HG03045 (cell line): ENCODE measurements around the gene YOD1.

Experiments
- ATAC-seq: cut with Tn5 transposase; IDR thresholded peaks from one replicate; pipeline ENCODE4 v1.9.1; 2021; ENCODE audit warnings: mild to moderate bottlenecking, moderate library complexity; ENCODE audit not compliant: unreplicated experiment

The YOD1 gene

DNA sequence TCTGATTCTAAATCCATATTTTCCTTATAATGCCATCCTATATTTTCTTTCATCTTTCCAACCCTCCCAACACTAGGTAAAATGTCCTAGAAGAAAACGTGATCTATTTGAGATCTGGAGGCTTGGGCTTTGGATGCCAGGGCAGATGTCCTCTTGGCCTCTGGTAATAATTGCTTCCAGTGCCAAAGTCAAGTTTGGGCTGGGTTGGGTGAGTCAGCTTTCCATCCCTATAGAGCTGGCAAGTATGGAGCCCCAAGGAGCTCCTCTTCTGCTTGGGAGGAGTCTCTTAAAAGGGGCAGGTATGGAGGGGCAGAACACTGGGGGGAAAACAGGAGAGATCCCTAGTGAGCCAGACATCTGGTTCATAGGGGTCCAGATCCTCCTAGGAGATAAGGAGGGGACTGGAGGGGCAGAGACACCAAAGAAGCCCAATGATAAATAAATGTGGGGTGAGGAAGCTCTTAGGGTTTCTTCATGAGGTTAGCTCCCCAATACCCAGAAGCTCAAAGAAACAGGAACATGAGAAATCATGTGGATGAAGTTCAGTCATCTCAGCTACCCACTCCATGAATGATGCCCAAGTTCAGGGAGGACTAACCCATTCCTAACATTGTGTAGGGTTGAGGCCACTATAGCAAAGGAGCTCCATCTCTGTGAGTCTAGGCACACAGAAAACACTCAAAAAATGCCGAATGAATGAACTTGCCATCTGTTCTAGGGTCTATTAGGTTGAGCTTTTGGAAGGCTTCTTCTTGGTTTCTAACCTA lies 21.9 kb downstream of the YOD1 start:
- ATAC-seq = no peak

DNA sequence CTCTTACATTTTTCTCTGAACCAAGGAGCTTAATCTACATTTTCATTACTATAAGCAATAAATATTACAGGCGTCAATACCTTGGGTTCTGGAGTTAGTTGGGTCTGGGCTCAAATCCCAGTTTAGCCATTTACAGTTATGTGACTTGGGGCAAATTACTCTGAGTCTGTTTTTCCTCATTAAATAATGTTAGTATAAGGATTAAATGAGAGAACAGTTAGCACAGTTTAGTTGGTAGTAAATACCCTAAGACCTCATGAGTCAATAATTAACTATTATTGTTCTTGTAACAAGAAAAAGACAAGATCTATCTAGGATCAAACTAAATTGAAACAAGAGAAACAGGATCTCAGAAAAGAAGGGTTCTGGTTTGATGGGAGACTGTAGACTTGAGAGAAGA lies 23.1 kb downstream of the YOD1 start:
- ATAC-seq = no peak

GRCh38 chr1:207027206-207027777 lies 23.7 kb downstream of the YOD1 start:
- ATAC-seq = no peak

DNA sequence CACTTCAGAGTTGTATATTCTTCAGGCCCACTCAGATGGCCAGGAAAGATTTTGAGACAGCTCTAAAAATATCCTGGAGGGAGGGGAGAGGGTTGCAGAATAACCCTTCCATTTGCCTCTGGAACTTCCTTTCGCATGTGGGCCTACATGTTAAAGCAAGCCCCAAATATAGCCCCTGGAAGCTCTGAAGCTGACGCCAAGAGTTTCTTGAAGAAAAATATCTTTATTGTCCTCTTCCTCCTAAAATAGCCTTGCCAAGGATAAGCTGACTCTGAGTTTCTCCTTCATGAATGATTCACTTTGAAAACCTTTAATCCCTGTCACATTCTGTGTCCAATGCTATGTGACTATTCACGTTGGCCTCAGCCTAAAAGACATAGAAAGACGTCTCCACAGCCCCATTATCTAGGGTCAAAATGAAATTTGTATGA lies 24.9 kb downstream of the YOD1 start:
- ATAC-seq = no peak

DNA sequence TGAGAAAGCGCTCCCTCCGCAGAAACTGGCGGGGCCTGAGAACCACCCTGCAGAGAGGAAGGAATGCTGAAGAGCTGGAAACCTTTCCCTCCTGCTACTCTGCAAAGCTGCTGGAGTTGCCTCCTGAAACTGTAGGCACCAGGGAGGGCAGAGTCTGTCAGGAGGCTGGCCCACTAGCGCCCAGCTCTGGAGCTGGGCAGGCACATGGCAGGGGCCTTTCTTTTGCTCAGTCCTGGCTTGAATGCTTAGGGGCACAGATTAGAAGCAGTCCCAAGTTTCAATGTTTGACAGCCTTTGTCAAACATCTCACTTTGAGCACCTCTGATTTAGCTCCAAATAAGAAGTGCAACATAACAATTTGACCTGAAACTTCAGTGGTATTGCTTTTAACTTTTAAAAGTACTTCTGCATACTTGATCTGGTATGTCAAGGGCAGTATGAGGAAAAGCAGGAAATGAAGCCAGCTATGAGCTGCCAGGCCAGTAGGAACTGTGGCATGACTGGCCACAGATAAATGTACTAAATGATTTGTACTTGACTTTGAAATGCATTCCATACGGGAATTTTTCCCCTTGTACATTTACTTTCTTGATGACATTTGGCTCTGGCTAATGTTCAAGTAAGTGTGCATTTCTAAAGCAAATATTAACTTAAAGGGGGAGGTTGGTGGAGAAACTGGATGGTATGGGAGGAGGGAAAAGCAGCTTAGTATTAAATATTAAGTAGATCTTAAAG lies 25.7 kb downstream of the YOD1 start:
- ATAC-seq = no peak

DNA sequence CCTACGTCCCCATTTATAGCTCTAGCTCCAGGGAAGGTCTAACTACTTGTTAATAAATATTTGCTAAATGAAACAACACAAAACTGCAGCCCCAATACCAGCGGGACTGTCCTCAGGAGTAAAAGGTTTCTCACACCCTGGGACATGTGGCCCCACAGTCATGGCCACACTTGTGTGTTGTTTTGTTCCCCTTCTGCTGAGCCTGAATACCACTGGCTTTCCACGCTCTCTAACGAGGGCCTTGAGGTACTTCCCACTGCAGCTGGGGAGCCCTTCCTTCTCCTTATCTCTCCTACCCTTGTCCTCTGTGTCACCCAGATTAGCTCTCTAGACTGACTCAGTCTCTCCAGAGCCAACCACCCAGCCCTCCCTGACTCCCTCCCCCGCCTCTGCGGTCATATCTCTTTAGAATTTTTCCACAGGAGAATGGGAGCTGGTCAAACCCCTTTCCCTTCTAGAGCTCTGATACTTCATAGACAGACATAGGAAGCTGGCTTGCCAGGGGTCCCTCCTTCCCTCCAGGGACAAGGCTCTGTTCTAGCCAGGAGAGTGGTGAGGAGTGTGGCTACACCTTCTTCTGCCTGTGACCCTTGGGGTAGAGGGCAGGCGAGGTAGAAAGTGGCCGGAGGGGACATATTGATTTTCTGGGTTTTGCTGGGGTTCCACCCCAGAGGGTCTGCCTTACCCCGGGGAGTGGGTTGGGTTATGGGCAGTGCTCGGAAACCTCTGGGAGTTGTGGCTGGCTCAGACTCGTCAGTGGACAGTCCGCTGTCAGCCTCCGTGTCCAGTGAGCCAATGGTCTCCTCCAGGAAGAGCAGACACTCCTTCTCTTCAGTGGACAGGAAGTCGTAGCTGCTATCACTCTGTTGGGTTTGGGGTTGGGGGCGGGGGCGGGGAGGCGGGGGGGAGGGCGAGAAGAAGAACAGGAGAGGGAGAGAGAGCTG lies 26.5 kb downstream of the YOD1 start:
- ATAC-seq = no peak

DNA sequence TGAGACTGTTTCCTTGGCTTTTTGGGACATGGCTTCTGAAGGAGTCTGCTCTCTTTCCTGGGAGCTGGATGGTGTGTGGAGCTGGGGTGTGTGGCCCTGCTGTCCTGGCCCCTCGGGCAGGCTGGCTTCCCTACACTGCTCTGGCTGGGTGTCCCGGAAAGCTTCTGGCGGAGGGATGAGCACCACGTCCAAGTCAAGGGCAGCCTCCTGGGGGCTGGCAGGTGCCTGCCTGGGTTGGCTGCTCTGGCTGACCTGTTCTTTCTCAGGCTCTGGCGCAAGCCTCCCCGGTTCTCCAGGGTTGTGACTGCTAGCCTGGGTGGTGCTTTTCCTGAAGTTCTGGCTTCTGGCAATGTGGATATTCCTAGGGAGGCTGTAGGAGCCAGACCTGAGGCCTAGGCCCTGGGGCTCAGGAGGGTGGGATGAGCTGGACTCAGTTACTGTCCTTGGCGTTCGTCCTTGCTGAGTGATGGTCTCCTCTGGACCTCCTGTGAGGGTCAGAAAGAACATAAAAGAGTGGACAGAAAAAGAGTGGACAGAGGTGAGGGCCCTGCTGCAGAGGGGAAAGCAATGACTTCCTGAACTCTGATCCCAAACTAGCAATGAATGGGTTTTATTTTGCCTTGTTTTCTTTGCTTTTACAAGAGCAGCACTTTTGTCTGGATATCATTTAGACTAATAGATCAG lies 27.9 kb downstream of the YOD1 start:
- ATAC-seq = no peak

DNA sequence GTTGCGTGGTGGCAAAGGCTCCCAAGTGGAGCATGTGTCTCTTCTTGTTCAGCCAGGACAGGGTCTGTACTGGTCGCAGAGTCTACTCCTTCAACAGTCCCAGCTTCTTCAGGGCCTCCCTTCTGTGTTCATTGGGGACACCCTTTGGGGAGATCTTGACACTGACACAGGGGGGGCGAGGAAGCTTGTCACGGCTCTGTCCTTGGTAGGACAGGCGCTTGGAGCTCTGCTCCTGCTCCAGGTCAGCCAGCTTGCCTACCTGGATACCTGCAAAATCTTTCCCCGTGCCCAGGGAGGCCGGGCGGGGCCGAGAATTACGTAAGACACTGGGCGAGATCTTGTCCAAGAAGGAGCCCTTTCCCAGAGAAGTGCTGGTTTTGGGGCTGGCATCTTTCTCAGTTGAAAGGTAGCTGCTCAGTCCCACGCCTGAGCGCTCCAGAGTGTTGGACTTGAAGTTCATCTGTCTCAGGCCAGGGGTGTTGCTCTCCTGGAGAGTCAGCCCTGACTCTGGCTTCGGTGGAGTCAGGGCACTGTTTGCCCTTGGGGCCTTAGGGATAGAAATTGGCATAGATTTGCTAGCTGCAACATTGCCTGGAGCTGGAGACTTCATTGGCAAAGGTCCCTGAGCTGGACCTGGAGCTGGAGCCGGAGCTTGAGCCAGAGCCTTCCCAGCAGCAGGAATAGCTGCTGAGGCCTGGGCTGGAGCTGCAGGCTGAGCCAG lies 29.0 kb downstream of the YOD1 start:
- no peak for ATAC-seq

DNA sequence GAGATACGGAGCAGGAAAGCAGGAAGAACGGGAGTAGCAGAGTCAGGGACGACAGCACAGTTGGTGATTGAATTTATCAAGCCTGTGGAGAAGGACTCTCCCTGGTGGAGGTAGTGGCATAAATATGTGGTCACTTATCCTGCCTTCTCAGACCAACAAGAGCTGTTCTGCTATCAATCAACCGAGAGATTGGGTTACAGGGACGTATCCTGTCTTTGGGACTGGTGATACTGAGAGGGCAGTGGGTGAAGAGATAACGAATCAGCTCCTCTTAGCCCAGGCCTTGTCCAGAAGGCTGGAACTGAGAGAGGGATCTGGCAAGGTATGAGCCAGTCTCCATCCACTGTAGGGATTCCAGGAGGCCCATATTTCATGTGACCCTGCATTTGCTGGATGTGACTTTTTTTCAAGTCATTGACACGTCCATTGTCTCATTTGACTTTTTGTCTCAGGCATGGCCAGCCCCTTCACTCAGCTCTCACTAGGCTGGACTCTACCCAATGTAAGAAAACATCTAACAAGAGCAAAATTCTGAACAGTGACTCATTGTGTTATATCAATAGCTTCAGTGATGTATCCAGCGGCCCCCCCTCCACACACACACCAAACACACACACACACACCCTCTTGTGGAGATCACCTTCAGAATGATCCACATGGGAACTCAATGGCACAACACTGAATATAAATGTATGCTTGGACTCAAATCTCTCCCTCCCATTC lies 29.7 kb downstream of the YOD1 start:
- no peak for ATAC-seq

DNA sequence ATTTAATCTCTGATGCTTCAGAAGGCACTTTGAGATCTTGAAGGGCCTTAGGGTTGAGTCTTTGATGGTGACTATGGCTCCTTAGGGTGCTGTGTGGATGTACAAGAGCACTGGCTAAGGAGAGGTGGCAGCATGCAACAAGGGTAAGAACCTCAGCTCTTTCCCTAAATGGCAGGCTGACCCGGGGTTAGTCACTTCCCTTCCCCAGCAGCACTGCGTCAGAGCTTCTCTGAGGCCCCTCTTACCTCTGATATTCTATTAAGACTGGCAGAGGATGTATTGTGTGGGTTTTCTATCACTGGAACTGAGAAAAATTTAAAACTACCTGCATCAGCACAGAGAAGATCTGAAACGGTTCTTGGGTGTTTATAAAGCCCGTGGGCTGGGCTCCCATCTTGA lies 30.3 kb downstream of the YOD1 start:
- no peak for ATAC-seq

DNA sequence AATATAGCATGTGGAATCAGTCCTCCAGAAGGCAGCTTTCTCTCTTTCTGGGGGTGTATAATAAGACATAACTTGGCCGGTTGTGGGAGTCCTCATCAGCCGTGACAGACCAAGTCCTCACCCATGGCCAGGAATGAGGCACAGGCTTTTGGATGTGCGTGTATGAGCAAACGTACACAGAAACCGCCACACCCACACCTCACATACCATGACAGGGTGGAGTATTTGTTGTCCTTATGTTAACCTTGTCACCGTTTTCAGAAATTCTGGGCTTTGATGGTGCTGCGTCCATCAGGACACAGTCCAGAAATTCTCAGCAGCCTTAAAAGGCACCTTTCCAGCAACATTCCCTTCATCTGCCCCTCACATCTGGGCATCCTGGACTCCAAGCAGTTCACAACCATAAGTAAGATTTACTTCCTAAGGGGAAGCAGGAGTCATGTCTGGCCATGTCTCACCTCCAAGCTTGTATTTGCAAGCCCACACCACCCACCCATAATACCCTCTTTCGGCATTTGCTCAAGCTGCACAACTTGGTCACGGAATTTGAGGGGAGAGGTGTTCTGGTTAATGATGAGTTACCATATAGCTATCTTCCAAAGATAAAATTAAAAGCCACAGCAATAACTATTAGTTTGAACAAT lies 30.8 kb downstream of the YOD1 start:
- no peak for ATAC-seq

DNA sequence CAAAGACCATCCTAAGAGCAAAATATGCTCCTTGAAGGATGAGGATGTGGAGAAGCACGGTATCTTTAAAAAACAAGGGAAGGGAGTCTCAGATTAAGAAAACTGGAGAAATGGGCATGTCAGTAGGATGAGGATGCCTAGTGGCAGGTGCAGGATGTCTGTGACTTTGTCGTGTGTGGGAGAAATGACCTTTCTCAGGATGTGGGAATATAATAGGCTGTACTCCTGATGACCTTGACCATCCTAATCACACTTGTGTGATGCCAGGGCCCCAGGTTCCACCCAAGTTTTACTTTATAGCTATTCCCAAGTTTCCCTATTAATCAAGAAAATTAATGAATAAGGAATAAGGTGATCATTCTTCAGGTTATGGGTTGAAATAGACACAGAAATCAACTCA lies 31.3 kb downstream of the YOD1 start:
- ATAC-seq = no peak

GRCh38 chr1:207019161-207019560 lies 31.8 kb downstream of the YOD1 start:
- ATAC-seq = no peak

GRCh38 chr1:207018707-207019106 lies 32.3 kb downstream of the YOD1 start:
- no peak for ATAC-seq

DNA sequence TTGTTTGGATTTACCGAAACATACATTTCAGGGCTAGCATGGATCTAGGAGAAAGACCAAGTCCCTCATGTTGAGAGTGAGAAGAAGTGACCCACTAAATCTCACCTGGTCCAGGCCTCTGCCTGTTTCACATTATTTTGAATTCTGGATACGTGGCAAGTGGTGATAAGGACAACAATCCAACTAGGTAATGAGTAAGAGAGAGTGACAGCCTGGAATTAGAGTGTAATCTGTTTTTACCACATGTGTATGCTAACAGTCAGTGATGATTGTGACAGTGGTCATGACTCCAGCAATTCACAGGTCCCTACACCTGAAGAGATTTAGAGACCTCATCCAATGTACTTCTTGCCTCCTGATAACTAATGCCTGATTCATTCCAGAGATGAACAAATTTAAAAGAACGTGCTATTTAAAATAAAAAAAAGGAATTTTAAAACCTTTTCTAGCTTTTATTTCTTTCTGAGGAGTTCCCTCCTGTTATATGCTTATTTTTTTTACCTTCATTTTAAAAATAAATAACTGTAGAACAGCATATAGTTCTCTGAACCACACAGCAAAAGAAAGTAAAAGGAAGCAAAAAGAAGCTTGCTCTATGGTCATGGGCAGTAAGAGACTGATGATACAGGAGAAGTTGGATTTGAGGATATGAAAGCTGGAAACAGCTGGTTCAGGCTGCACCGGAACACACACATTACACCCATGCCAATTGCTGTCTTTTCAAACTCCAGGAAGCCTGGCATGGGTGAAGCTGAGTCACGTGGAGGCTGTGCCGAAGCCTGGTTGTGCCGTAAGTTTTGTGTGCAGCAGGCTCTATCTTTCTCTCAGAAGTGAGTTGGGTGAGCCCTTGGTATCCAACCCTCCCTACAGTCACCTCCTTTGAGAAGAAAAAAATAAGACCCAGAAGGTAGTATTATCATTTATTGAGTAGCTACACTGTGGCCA lies 33.1 kb downstream of the YOD1 start:
- ATAC-seq = no peak

DNA sequence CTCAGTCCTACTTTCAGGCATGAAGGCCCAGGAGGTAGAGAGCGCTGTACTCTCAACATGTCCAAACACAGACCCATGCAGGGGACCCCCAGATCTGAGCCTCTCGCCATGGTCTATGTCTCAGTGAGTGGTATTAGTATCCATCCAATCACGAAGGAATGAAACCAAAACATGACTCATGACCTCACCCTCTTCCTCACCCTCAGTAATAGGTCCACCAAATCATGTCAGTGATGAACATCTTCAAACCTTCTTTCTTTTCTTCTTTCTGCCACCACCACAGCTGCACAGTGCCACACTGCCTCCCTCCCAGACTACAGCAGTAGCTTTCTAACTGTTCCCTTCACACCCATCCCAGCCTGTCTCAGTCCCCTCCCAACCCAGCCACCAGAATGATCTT lies 35.2 kb downstream of the YOD1 start:
- ATAC-seq = no peak

GRCh38 chr1:207014728-207015127 lies 36.3 kb downstream of the YOD1 start:
- ATAC-seq = no peak
